GM19452 (cell line): ENCODE results near the gene ELP4.

ENCODE experiments used
- ATAC-seq: cut with Tn5 transposase; IDR thresholded peaks from one replicate; pipeline ENCODE4 v1.9.1; 2021; ENCODE audit not compliant: unreplicated experiment

The ELP4 gene

DNA sequence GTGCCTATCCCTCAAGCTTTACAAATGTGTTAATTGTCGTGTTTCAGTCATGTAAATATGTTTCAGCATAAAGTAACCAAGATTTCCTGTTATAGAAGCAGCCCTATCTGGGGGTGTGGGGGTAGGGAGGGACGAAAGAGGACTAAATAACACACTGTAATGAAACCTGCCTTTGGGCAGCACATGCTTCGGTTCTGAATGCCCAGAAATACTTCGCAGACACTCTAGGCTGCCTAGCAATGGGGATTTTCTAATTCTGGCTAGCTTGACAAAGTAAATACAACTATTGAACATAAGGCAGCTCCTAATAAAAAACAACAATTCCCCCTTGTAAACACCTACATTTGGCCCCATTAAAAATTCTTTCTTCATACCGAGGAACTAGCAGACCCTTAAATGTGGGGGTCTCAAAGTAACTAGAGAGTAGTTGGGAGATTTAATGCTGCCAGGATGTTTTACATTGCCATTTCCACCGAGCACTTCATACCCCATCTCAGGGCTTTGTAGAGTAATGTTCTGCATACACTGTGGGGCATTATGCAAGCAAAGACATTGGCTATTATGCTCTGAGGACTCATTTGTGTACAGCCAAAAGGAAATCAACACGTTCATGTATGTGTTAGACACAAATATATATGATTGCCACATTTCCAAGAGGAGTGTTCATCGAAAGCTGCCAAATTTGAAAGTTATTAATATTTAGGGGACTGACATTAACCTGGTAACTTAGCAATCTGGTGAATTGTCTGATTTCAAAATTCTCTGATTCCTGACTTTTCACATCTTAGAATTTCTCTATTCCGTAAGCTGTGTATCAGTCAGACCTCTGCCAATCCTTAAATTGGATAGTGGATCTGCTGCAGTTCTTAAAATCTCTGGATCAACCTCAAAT lies 259.4 kb downstream of the ELP4 start:
- no peak for ATAC-seq

GRCh38 chr11:31770011-31770700 lies 260.6 kb downstream of the ELP4 start:
- no peak for ATAC-seq

GRCh38 chr11:31772412-31772811 lies 262.8 kb downstream of the ELP4 start:
- no peak for ATAC-seq

DNA sequence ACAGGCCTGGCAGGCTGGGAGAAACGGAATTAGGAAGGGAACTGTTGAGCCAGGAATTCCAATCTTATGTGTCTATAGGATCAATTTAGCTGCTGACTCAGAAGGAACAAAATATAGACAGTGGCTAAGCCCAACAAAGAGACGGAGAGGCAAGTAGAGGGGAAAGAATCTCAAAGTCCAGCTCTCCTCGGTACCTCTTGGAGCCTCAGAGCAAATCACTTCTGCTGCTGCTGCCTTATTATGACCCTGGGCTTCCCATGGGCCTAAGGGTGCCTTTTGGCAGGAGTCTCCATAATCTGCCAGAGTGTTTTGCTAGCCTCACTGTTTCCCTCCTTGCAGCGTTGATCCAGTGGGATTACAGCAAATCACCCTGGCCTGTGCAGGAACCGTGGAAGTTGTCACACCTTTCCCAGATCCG lies 269.8 kb downstream of the ELP4 start:
- no peak for ATAC-seq

GRCh38 chr11:31780078-31780477 lies 270.5 kb downstream of the ELP4 start:
- no peak for ATAC-seq

DNA sequence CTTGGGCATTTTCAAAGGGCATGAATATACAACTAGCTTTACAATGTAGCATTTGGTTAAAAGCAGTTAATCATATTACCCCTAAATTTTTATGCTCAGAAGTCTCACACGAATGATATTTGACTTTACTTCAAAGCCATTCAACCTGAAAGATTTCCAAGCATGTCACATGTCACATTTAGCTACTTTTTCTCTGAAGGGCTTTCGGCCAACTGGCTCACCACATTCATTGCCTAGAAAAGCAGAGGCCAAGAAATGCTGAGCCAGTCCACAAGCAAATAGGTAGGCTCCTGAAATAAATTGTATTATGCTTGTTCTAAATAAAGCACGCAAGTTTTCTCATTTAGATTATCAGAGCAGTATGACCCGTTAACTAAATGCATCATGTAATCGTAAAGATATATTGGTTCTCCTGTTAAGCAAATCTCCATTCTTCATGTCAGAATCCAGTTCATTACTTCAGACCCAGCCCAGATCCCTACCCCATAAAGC lies 271.0 kb downstream of the ELP4 start:
- no peak for ATAC-seq

DNA sequence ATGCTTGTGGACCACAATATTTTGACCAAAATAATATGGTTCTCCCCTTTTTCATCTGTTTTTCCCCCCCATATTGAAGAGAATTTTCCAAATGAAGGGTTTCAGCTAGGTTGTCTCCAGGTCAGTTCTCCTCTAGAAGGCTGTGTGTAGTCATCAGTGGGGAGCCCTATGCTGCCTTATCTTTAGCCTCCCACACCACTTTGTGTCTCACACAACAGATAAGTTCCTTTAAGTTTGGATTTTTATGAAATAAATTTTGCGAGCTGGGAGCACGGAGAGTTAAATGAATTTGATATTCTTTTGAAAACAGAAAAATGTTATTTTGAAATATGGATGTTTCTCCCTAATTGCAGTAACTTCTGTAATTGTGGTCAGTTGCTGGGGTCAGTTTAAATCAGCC lies 272.7 kb downstream of the ELP4 start:
- no peak for ATAC-seq

GRCh38 chr11:31783252-31783651 lies 273.7 kb downstream of the ELP4 start:
- no peak for ATAC-seq

- no peak for ATAC-seq
These were observed 275.0 kb downstream of the ELP4 start for GRCh38 chr11:31784611-31785010.

DNA sequence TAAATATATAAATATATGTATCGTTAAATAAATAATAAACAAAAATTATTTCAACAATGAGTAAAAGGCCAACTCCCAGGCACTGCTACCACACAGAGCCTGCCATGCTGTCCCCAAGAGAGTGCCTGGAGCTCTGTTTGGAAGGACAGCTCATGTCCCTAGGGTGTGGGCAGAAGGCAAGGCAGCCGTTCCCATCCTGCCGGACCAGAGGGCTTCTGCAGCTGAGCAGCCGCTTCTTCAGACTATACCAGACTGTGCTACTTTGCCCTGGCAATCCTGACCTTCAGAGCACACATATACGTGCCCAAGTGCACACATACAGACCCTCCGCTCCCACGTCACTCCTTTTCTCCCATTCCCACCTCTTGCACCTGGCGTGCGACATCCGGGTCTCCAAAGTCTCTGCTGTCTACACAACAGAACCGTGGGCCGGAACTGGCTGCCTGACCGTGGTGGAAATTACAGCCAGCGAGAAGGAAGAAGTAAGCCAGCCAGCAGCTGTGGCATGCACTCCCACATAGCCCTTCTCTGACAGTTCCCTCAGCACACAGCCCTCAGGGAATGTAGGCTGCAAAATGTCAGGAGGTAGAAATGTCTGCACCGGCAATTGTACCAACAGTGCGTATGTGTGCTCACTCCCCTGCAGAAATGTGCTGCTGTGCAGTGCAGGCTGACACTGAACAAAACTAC lies 277.6 kb downstream of the ELP4 start:
- no peak for ATAC-seq

- no peak for ATAC-seq
These were observed 278.5 kb downstream of the ELP4 start for GRCh38 chr11:31788085-31788484.

DNA sequence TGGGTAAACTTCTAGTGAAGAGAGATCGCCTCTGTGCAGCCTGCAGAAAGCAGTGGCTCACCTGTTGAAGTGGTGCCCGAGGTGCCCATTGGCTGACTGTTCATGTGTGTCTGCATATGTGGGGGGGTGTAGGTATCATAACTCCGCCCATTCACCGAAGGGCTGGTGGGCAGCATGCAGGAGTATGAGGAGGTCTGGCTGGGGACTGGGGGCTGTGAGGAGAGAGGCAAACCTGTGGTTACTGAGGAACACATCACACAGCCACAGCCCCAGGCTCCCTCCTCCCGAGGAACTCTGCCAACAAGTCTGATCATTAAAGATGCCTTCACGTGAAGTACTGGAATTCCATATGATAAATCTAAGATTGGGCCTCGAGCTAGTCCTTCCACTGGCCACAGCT lies 281.1 kb downstream of the ELP4 start:
- no peak for ATAC-seq

GRCh38 chr11:31792036-31792435 lies 282.5 kb downstream of the ELP4 start:
- ATAC-seq, result no peak

- ATAC-seq, result no peak
These were observed 282.9 kb downstream of the ELP4 start for GRCh38 chr11:31792456-31792855.

- ATAC-seq, result no peak
These were observed 283.7 kb downstream of the ELP4 start for GRCh38 chr11:31793264-31793663.

DNA sequence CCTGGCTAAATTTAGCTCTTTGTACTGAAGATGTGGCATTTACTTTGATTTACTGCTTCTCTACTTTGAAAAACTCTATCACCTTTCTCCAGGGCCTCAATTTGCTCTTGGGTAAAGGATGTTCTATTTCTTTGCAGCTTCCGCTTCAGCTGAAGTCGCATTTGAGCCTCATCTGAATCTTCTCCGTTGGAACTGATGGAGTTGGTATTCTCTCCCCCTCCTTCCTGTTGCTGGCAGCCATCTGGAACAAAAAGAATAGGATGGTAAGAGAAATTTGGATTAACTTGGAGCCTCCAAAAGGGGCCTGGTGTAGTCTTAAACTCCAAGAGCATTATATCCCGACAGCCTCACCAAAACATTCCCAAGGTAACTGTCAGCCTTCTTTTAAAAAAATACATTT lies 285.0 kb downstream of the ELP4 start:
- no peak for ATAC-seq

DNA sequence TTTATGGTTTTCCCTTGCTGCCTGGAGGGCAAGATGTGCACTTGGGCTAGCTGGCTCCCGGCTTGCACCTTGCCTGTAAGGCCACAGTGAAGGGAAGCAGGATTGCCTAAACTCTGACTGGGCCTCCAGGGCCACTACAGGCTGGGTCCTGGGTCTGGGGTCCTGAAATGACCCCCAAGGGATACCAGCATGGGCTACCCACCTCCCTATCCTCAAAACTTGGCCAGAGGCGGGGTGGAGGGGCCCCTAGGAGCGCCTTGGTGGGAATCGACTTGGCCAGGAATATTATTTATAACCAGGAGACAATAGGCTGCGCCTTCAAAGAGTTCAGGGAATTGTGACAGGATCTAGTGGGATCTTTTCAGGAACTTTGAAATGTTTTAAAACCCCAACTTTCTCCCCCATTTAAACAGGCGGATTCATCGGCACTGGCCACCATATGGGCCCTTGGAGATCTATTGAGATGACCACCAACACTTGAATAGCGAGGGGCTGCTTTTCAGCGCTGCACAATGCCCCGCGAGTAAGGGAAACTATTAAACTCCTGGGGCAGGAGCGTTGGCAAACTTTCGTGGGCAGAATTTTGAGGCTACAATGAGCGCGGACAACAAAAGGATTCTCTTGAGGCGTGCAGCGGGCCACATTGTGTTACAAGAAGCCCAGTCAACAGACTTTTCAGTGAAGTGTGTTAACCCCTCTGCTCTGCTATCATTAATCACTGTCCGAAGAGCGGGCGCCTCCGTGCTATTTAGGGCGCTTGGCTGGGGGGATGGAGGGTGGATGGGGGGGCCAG lies 286.3 kb downstream of the ELP4 start:
- no peak for ATAC-seq

DNA sequence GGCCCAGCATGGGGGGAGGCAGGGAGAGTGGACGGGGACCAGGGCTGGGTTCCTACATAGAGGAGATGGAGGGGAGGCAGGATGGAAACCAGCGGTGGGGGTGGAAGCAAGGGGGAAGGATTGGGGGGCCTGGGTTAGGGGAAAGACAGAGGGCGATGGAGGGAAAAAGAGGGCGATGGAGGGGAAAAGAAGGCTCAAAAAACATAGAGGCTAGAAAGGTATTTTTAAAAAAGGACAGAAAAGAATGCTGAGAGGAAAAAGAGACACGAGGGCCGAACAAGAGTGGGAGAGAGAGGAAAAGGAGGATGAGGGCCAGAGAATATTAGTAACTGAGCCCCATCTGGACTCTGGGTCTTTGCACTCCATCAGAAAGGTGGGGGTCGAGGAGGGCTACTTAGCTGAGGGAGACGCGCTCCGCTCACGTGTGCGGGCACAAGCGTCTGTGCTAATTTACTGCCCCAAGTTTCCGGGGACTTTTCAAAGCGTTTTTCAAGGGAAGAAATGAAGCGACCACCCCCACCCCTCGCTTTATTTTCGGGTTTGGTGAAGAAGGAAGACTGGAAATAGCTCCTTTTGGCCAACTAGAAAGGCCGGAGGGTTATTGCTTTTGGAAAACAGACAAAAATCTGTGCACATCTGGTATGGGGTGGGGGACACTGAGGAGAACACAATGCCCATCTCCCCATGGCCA lies 287.1 kb downstream of the ELP4 start:
- no peak for ATAC-seq

DNA sequence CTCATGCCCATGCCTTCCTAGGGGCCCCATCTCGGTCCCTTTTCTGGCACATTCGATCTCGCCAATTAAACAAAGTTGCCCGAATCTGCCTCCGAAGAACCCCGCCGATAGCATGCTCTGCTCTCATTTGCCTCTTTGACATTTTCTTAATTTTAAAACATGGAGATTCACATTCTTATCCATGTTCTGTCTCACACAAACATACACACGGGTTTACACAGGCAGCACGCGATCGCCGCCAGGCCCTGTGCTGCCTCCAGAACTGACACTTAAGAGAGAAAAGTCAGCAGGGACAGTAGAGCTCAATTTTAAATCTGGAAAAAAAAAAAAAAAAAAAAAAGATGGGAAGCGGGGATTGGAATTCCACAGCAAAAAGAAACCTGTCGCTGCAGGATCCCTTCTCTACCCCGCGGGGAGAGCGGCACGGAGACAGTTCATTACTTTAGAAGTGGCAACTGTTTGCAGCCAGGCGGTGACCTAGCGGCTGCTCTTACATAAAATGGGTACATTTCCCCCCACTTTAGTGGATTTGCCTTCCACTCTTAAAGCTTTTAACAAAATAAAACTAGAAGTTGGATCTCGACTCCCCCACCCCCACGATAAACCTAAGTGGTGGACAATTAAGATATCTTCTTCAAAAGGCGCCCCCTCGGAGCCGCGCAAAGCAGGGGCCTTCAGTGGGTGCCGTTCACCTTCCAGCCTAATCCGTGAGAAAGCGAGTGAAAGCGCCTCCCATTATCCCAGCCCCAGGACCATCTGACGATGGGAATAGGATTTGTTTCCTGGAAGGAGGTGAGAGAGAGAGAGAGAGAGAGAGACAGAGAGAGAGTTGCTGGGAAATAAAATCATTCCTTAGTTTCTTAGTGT lies 287.9 kb downstream of the ELP4 start:
- no peak for ATAC-seq
